Mesodermal cell (in vitro differentiated cells): ENCODE data around the gene ACER2.

Experiments
- H3K27ac ChIP-seq: 2 replicates; pipeline ENCODE4 v1.7.0; 2013; ENCODE audit warnings: mild to moderate bottlenecking, low read depth, low read length, moderate library complexity; ENCODE audit not compliant: severe bottlenecking
- H3K36me3 ChIP-seq: 2 replicates; pipeline ENCODE4 v1.7.1; 2013; ENCODE audit warnings: mild to moderate bottlenecking, low read length, moderate library complexity; ENCODE audit not compliant: control insufficient read depth, insufficient read depth
- H3K4me1 ChIP-seq: one replicate; pipeline ENCODE4 v1.7.1; 2013; ENCODE audit warnings: mild to moderate bottlenecking, low read length; ENCODE audit not compliant: insufficient read depth, control insufficient read depth, poor library complexity, severe bottlenecking
- H3K4me3 ChIP-seq: 2 replicates; pipeline ENCODE4 v1.7.0; 2013; ENCODE audit warnings: low read length, control low read depth, mild to moderate bottlenecking; ENCODE audit not compliant: insufficient read depth, poor library complexity, severe bottlenecking; ENCODE audit errors: extremely low read depth
- H3K9me3 ChIP-seq: 2 replicates; pipeline ENCODE4 v1.7.1; 2013; ENCODE audit warnings: mild to moderate bottlenecking, low read length, moderate library complexity; ENCODE audit not compliant: control insufficient read depth

Gene ACER2

DNA sequence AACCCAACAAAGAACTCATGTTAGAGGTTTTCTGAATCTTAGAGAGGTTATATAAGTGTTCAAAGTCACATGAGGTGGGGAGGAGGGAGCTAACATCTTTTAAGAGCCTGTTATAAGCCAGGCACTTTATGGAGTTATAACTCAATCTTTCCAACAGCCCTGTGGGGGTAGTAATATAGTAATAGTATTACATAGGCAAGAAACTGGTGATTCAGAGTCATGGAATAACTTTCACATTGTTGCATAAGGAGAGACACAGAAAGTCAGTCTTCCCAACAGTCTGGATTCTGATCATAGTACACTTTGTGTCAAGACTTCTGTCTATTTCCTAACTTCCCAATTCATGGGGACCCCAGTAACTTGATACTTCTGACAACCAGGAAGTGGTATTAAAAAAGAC, 89.2 kb downstream of the ACER2 start:
- H3K4me3 ChIP-seq: no peak overlapping the region
- H3K4me1 ChIP-seq: no peaks in the 10 kb centered on the region
- no peaks in the 10 kb centered on the region for H3K36me3 ChIP-seq
- no peaks in the 10 kb centered on the region for H3K9me3 ChIP-seq
- no peak overlapping the region for H3K27ac ChIP-seq
